Measurements from ENCODE around the gene JPH3. TPM values are rescaled to one million over a fixed set of nuclear protein-coding genes. Genes with fewer than 3 reads are reported as not detected.
A peak's percentile ranks its signal among the peaks of the same experiment; 100 is the strongest.

JPH3 gene
- total and polyA plus RNA-seq, 3 donors from 2014 or later: 3.2 to 8.7 (median 8.3) TPM

- Histone ChIP-seq H3K4me1 (no peaks in the 10 kb centered on the region), H3K9me3 (no peaks in the 10 kb centered on the region), H3K27me3 (no peaks in the 10 kb centered on the region), H3K4me3 (no peak overlapping the region), H3K36me3 (ENCODE audit: low read depth, missing control alignments) (no peaks in the 10 kb centered on the region), H3K27ac (no peak overlapping the region)
- no peak for DNase-seq
- intact Hi-C loops (cut with DNase I; ENCODE audit: low total_unique reads): no loop called here
- 65 to 66% methylated on average over 5 to 6 of the region's 7 CpGs for WGBS, 2 donors
- no peak for TF ChIP-seq POLR2A (IDR thresholded peaks at IDR 0.05)
Observed at GRCh38 chr16:87628940-87629339, 26.6 kb downstream of the JPH3 start.

GRCh38 chr16:87631067-87631466, 28.8 kb downstream of the JPH3 start:
- TF ChIP-seq, protein P1, sequence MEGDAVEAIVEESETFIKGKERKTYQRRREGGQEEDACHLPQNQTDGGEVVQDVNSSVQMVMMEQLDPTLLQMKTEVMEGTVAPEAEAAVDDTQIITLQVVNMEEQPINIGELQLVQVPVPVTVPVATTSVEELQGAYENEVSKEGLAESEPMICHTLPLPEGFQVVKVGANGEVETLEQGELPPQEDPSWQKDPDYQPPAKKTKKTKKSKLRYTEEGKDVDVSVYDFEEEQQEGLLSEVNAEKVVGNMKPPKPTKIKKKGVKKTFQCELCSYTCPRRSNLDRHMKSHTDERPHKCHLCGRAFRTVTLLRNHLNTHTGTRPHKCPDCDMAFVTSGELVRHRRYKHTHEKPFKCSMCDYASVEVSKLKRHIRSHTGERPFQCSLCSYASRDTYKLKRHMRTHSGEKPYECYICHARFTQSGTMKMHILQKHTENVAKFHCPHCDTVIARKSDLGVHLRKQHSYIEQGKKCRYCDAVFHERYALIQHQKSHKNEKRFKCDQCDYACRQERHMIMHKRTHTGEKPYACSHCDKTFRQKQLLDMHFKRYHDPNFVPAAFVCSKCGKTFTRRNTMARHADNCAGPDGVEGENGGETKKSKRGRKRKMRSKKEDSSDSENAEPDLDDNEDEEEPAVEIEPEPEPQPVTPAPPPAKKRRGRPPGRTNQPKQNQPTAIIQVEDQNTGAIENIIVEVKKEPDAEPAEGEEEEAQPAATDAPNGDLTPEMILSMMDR (IDR thresholded peaks at IDR 0.05): no peak
- TF ChIP-seq POLR2A (IDR thresholded peaks at IDR 0.05): no peak
- 83 to 86% methylated on average over 2 of the region's 2 CpGs for WGBS, 2 donors
- DNase-seq: no peak
- H3K36me3 ChIP-seq (ENCODE audit: low read depth, missing control alignments): no peaks in the 10 kb centered on the region
- no peak overlapping the region for H3K27ac ChIP-seq
- H3K4me1 ChIP-seq: peaks cover 7% of the 10 kb centered on the region
- intact Hi-C loops (cut with DNase I; ENCODE audit: low total_unique reads): loop anchor here (10.0 kb wide), 1 partner anchor 216 kb away; no protein-coding TSS in a partner anchor
- no peaks in the 10 kb centered on the region for H3K27me3 ChIP-seq
- no peak overlapping the region for H3K4me3 ChIP-seq
- no peaks in the 10 kb centered on the region for H3K9me3 ChIP-seq

- H3K27ac ChIP-seq: no peak overlapping the region
- H3K4me1 ChIP-seq: peaks cover 9% of the 10 kb centered on the region
- intact Hi-C loops (cut with DNase I; ENCODE audit: low total_unique reads): loop anchor here (10.0 kb wide), 1 partner anchor 220 kb away; no protein-coding TSS in a partner anchor
- H3K9me3 ChIP-seq: no peaks in the 10 kb centered on the region
- H3K36me3 ChIP-seq (ENCODE audit: low read depth, missing control alignments): no peaks in the 10 kb centered on the region
- WGBS, 2 donors: 90% methylated on average over 14 of the region's 14 CpGs; no CpG with 5 or more reads in 1 of the 2 donors
- H3K4me3 ChIP-seq: no peak overlapping the region
- no peaks in the 10 kb centered on the region for H3K27me3 ChIP-seq
- no peak for DNase-seq
- no peak for TF ChIP-seq POLR2A (IDR thresholded peaks at IDR 0.05)
- TF ChIP-seq, protein P1 (IDR thresholded peaks at IDR 0.05): no peak
Observed at GRCh38 chr16:87634411-87634810, 32.1 kb downstream of the JPH3 start.

GRCh38 chr16:87635541-87636049, 33.3 kb downstream of the JPH3 start:
- no peak for TF ChIP-seq POLR2A (IDR thresholded peaks at IDR 0.05)
- TF ChIP-seq, protein P1 (IDR thresholded peaks at IDR 0.05): peak in 2 of 3 experiments; percentile 34 to 47
- intact Hi-C loops (cut with DNase I; ENCODE audit: low total_unique reads): loop anchor here (10.0 kb wide), 1 partner anchor 221 kb away; no protein-coding TSS in a partner anchor
- H3K4me1 ChIP-seq: peaks cover 9% of the 10 kb centered on the region
- DNase-seq: peak; percentile 74
- H3K27ac ChIP-seq: no peak overlapping the region
- 32 to 42% methylated on average over 8 to 23 of the region's 23 CpGs for WGBS, 2 donors
- no peaks in the 10 kb centered on the region for H3K36me3 ChIP-seq (ENCODE audit: low read depth, missing control alignments)
- H3K4me3 ChIP-seq: no peak overlapping the region
- no peaks in the 10 kb centered on the region for H3K9me3 ChIP-seq
- no peaks in the 10 kb centered on the region for H3K27me3 ChIP-seq

GRCh38 chr16:87636050-87636684, 33.9 kb downstream of the JPH3 start:
- Histone ChIP-seq H3K36me3 (ENCODE audit: low read depth, missing control alignments) (no peaks in the 10 kb centered on the region), H3K4me1 (peaks cover 9% of the 10 kb centered on the region), H3K27ac (no peak overlapping the region), H3K9me3 (no peaks in the 10 kb centered on the region), H3K27me3 (no peaks in the 10 kb centered on the region), H3K4me3 (no peak overlapping the region)
- 28 to 40% methylated on average over 1 to 31 of the region's 31 CpGs for WGBS, 2 donors
- intact Hi-C loops (cut with DNase I; ENCODE audit: low total_unique reads): loop anchor here (10.0 kb wide), 1 partner anchor 221 kb away; no protein-coding TSS in a partner anchor
- peak; percentile 85 for DNase-seq
- TF ChIP-seq, protein P1 (IDR thresholded peaks at IDR 0.05): peak; percentile 33 to 65 (median 53)
- TF ChIP-seq POLR2A (IDR thresholded peaks at IDR 0.05): no peak

Measured in testis (tissue), 3 donors.